Fibroblast of skin of abdomen (primary cell): ENCODE measurements around the gene MTUS2.
A peak's percentile ranks its signal among the peaks of the same experiment; 100 is the strongest.

Source experiments
- DNase-seq: peaks from one replicate; pipeline ENCODE4 v3.0.0-alpha.2; 2013

Gene MTUS2

GRCh38 chr13:29457299-29457698 is 637.2 kb downstream of the MTUS2 start:
- peak; percentile 91 for DNase-seq

GRCh38 chr13:29458419-29458818 is 638.3 kb downstream of the MTUS2 start:
- no peak for DNase-seq

- no peak for DNase-seq
Measured at GRCh38 chr13:29459813-29460355, 639.7 kb downstream of the MTUS2 start.

- DNase-seq = no peak
Measured at GRCh38 chr13:29464105-29464679, 644.1 kb downstream of the MTUS2 start.

GRCh38 chr13:29465741-29466293 is 645.7 kb downstream of the MTUS2 start:
- peak; percentile 80 for DNase-seq

- no peak for DNase-seq
Measured at GRCh38 chr13:29471551-29471950, 651.4 kb downstream of the MTUS2 start.

- DNase-seq = peak; percentile 51
Measured at GRCh38 chr13:29472332-29472961, 652.3 kb downstream of the MTUS2 start.

- no peak for DNase-seq
Measured at GRCh38 chr13:29473166-29473565, 653.0 kb downstream of the MTUS2 start.

GRCh38 chr13:29474991-29475390 is 654.9 kb downstream of the MTUS2 start:
- peak; percentile 81 for DNase-seq

- no peak for DNase-seq
Measured at GRCh38 chr13:29476046-29476445, 655.9 kb downstream of the MTUS2 start.

GRCh38 chr13:29479716-29480492 is 659.8 kb downstream of the MTUS2 start:
- DNase-seq = no peak

- no peak for DNase-seq
Measured at GRCh38 chr13:29480893-29481525, 660.9 kb downstream of the MTUS2 start.

- no peak for DNase-seq
Measured at GRCh38 chr13:29481603-29482002, 661.5 kb downstream of the MTUS2 start.

GRCh38 chr13:29482504-29482903 is 662.4 kb downstream of the MTUS2 start:
- DNase-seq = no peak

GRCh38 chr13:29483211-29483610 is 663.1 kb downstream of the MTUS2 start:
- no peak for DNase-seq

GRCh38 chr13:29483623-29484022 is 663.5 kb downstream of the MTUS2 start:
- DNase-seq = no peak

- no peak for DNase-seq
Measured at GRCh38 chr13:29484236-29484635, 664.1 kb downstream of the MTUS2 start.

- DNase-seq = no peak
Measured at GRCh38 chr13:29484796-29485195, 664.7 kb downstream of the MTUS2 start.

- no peak for DNase-seq
Measured at GRCh38 chr13:29486551-29486950, 666.4 kb downstream of the MTUS2 start.

- no peak for DNase-seq
Measured at GRCh38 chr13:29487466-29488454, 667.6 kb downstream of the MTUS2 start.
